ENCODE results near the gene TNS4. TPM values are rescaled to one million over a fixed set of nuclear protein-coding genes. Genes with fewer than 3 reads are reported as not detected.

Gene TNS4
- total and polyA plus RNA-seq, 7 donors = 0.04 to 0.06 TPM; not detected in 5

- H3K4me3 ChIP-seq = peak overlapping the region; percentile 78
- peaks cover 16% of the 10 kb centered on the region for H3K4me1 ChIP-seq
- no peak for TF ChIP-seq CTCF (IDR thresholded peaks at IDR 0.05)
- 35 to 40% (median 36%) methylated on average over 15 of the region's 15 CpGs for WGBS, 3 donors
- ATAC-seq (no peak), DNase-seq (no peak)
- intact Hi-C loops (cut with DNase I) = loop anchor here (2.0 to 5.0 kb wide), 5 partner anchors 33 to 117 kb away; no protein-coding TSS in a partner anchor
- H3K9me3 ChIP-seq = no peaks in the 10 kb centered on the region
- H3K36me3 ChIP-seq (ENCODE audit: insufficient read depth in 1 of 2, low read depth in 1 of 2) = peaks cover 0 to 4% of the 10 kb centered on the region in 2 donors
- H3K27me3 ChIP-seq (ENCODE audit: insufficient read depth in 3 of 3, low read length in 2 of 3) = peaks cover 0 to 7% (median 0%) of the 10 kb centered on the region in 3 donors
- H3K27ac ChIP-seq = peak overlapping the region; percentile 75
Observed at GRCh38 chr17:40443988-40444899, 57.2 kb downstream of the TNS4 start.

- ATAC-seq = peak; percentile 63 to 82 (median 76)
- 1 to 4% (median 1%) methylated on average over 48 to 98 of the region's 98 CpGs for WGBS, 3 donors
- Histone ChIP-seq H3K4me3 (peak within 1 kb of the TSS; percentile 78), H3K27me3 (ENCODE audit: insufficient read depth in 3 of 3, low read length in 2 of 3) (peaks cover 0 to 7% (median 0%) of the 10 kb centered on the region in 3 donors), H3K4me1 (peaks cover 8% of the 10 kb centered on the region), H3K27ac (peak within 1 kb of the TSS; percentile 75), H3K36me3 (ENCODE audit: insufficient read depth in 1 of 2, low read depth in 1 of 2) (peaks cover 0 to 4% of the 10 kb centered on the region in 2 donors), H3K9me3 (no peaks in the 10 kb centered on the region)
- peak; percentile 37 for TF ChIP-seq CTCF (IDR thresholded peaks at IDR 0.05)
- peak; percentile 89 to 92 for DNase-seq
- intact Hi-C loops (cut with DNase I) = loop anchor here (2.0 to 5.0 kb wide), 5 partner anchors 34 to 117 kb away; no protein-coding TSS in a partner anchor
Observed at GRCh38 chr17:40443196-40443987, 58.0 kb downstream of the TNS4 start, which contains the start of gene IGFBP4. TSS of gene IGFBP4 (plus strand) at chr17:40443450. CDS start at chr17:40443736, 286 bp downstream.

GRCh38 chr17:40442392-40443195 lies 58.8 kb downstream of the TNS4 start:
- H3K36me3 ChIP-seq (ENCODE audit: insufficient read depth in 1 of 2, low read depth in 1 of 2) = peaks cover 0 to 4% of the 10 kb centered on the region in 2 donors
- H3K9me3 ChIP-seq = no peaks in the 10 kb centered on the region
- H3K4me3 ChIP-seq = peak overlapping the region; percentile 78
- peaks cover 0 to 7% (median 0%) of the 10 kb centered on the region in 3 donors for H3K27me3 ChIP-seq (ENCODE audit: insufficient read depth in 3 of 3, low read length in 2 of 3)
- peaks cover under 1% of the 10 kb centered on the region for H3K4me1 ChIP-seq
- intact Hi-C loops (cut with DNase I) = loop anchor here (2.0 to 5.0 kb wide), 5 partner anchors 35 to 118 kb away; no protein-coding TSS in a partner anchor
- peak overlapping the region; percentile 75 for H3K27ac ChIP-seq
- ATAC-seq (peak in 3 of 4 donors; percentile 19 to 23 (median 23)), DNase-seq (peak; percentile 74 to 79)
- TF ChIP-seq CTCF (IDR thresholded peaks at IDR 0.05) = peak; percentile 4
- WGBS, 3 donors = 36 to 49% (median 45%) methylated on average over 21 to 29 of the region's 29 CpGs

GRCh38 chr17:40440166-40440565 lies 61.3 kb downstream of the TNS4 start:
- DNase-seq (no peak), ATAC-seq (no peak)
- WGBS, 3 donors = 81 to 89% (median 84%) methylated on average over 4 of the region's 4 CpGs

More at GRCh38 chr17:40440166-40440565, 61.3 kb downstream of the TNS4 start:
- intact Hi-C loops (cut with DNase I) = loop anchor here (5.0 kb wide), 3 partner anchors 37 to 117 kb away; no protein-coding TSS in a partner anchor
- Histone ChIP-seq H3K27me3 (ENCODE audit: insufficient read depth in 3 of 3, low read length in 2 of 3) (peaks cover 0 to 7% (median 0%) of the 10 kb centered on the region in 3 donors), H3K27ac (no peak overlapping the region), H3K9me3 (no peaks in the 10 kb centered on the region), H3K4me3 (no peak overlapping the region), H3K4me1 (no peaks in the 10 kb centered on the region), H3K36me3 (ENCODE audit: insufficient read depth in 1 of 2, low read depth in 1 of 2) (no peaks in the 10 kb centered on the region)
- TF ChIP-seq CTCF (IDR thresholded peaks at IDR 0.05) = no peak
